Gastrocnemius medialis (tissue), 4 donors: ENCODE measurements around the gene THSD7A. TPM values are rescaled to one million over a fixed set of nuclear protein-coding genes. Genes with fewer than 3 reads are reported as not detected.

ENCODE experiments used
- ATAC-seq, 2 donors: fragments of 150-250 bp; one replicate each; pipeline ENCODE4 v1.9.1; 2016
- DNase-seq, 2 donors: peaks; one replicate each; pipeline ENCODE4 v3.0.0-alpha.2; 2019
- H3K27ac ChIP-seq, 4 donors: fragments of 200-600 bp; sonication (generic); 1 replicate in 1 of 4; 2 replicates in 3 of 4; pipeline ENCODE4 v1.5.1; 2016 to 2018; ENCODE audit warnings: mild to moderate bottlenecking in 2 of 4, moderate library complexity in 1 of 4
- H3K27me3 ChIP-seq, 3 donors: fragments of 200-600 bp; sonication (generic) in 2 of 3; 1 replicate in 1 of 3; 2 replicates in 2 of 3; pipeline versions ENCODE4 v1.5.1 to v1.6.0; 2016 to 2019; ENCODE audit warnings: mild to moderate bottlenecking in 1 of 3, moderate library complexity in 1 of 3
- H3K36me3 ChIP-seq, 2 donors: fragments of 200-600 bp; sonication (generic) in 1 of 2; one replicate each; pipeline ENCODE4 v1.5.1; 2017 to 2018
- H3K4me1 ChIP-seq, 2 donors: fragments of 200-600 bp; sonication (generic) in 1 of 2; one replicate each; pipeline ENCODE4 v1.5.1; 2016 to 2017; ENCODE audit warnings: mild to moderate bottlenecking in 2 of 2
- H3K4me3 ChIP-seq, 4 donors: fragments of 200-600 bp; sonication (generic) in 3 of 4; 1 replicate in 1 of 4; 2 replicates in 3 of 4; pipeline ENCODE4 v1.5.1; 2016 to 2019; ENCODE audit warnings: mild to moderate bottlenecking in 2 of 4
- H3K9me3 ChIP-seq, 3 donors: fragments of 200-600 bp; sonication (generic) in 2 of 3; 1 replicate in 1 of 3; 2 replicates in 2 of 3; pipeline ENCODE4 v1.5.1; 2016 to 2019
- CTCF ChIP-seq, 5 experiments: fragments of 450-650 bp in 3 of 5; fragments of 200-600 bp in 2 of 5; sonication (generic) in 2 of 5; IDR thresholded peaks in 4 of 5; conservative IDR thresholded peaks in 1 of 5; 1 replicate in 4 of 5; 2 replicates in 1 of 5; pipeline ENCODE4 v1.5.1; 2016 to 2019; ENCODE audit warnings: antibody characterized with exemption in 5 of 5, mild to moderate bottlenecking in 3 of 5, moderate library complexity in 3 of 5
- POLR2A ChIP-seq, 2 donors: fragments of 450-650 bp; IDR thresholded peaks; one replicate each; pipeline ENCODE4 v1.6.1; 2017; ENCODE audit warnings: antibody characterized with exemption in 2 of 2, mild to moderate bottlenecking in 2 of 2, moderate library complexity in 2 of 2
- in situ Hi-C, 4 donors: fragments of 200-750 bp; cut with MboI; loops; one replicate each; pipeline versions ENCODE4 v1.15.0 to v1.8.0; 2017; ENCODE audit warnings: low sequenced_read_pairs in 4 of 4
- intact Hi-C: fragments of 100-400 bp; cut with DNase I; formaldehyde crosslinking; loops from one replicate; pipeline ENCODE4 v1.15.1; 2023; ENCODE audit warnings: low total_unique reads
- total RNA-seq, 4 donors: library from RNA; depleted of rRNA; stranded (reverse); fragments of >200 nt; gene quantifications; one replicate each; pipeline versions ENCODE4 v1.1.0 to v1.2.3, GENCODE V29; 2016

Gene THSD7A
- total RNA-seq, 4 donors from 2014 or later, result 0.36 to 0.78 (median 0.66) TPM

DNA sequence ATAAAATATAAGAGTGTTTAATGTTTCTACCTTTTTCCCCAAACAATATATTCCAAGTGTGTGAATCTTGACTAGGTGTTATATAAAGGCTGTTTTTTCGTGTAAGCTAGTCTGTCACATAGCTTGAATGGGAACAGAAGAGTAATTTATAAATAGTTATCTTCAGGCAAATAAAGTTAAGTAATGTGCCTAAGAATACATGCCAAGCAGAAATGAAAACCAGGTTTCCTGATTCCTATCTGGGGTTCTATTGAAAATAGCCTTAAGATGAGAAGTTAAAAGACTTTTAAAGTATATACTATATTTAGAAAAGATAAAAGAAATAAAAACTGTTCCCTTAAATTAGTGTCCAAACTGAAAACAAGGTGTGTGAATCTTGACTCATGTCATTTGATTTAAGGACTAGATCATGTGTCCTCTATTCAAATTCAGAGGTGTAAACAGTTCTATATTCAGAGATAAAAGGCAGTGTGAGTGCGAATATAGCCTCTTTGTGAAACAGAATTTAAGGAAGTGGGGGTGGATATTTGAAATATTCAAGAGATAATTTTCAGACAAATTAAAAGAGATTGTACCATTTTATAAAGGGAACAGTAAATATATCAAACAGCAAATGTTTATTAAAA is 247.5 kb downstream of the THSD7A start:
- TF ChIP-seq POLR2A (IDR thresholded peaks at IDR 0.05) (no peak), CTCF (IDR thresholded peaks at IDR 0.05 in 4 of 5, conservative IDR thresholded peaks at IDR 0.05 in 1 of 5) (no peak)
- H3K4me3 ChIP-seq, result no peak overlapping the region
- DNase-seq (no peak), ATAC-seq (no peak)
- intact Hi-C loops (no loop called here), in situ Hi-C loops (no loop called here)
- no peak overlapping the region for H3K27ac ChIP-seq
- no peaks in the 10 kb centered on the region for H3K4me1 ChIP-seq
- H3K9me3 ChIP-seq, result no peaks in the 10 kb centered on the region
- no peaks in the 10 kb centered on the region for H3K36me3 ChIP-seq
- no peaks in the 10 kb centered on the region for H3K27me3 ChIP-seq

DNA sequence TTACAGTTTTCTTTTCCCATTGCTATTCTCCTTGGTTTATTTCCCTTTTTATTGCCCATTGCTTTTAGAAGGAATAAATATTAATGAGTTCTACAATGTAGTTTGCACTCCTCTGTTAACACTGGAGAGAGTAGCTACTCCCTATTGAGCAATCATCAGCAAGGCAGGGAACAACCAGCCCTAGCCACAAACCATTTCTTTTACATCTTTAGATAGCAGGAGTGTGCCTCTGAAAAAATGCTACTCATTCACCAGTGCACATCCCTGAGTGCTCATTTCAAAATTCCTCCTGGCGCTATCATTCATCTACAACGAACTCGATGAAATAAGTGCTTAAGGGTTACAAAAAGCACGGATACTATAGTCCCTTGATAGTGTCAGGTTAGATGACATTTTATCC is 252.9 kb downstream of the THSD7A start:
- in situ Hi-C loops, result no loop called here
- DNase-seq (no peak), ATAC-seq (no peak)
- Histone ChIP-seq H3K36me3 (no peaks in the 10 kb centered on the region), H3K27ac (no peak overlapping the region), H3K4me1 (no peaks in the 10 kb centered on the region), H3K9me3 (no peaks in the 10 kb centered on the region), H3K4me3 (no peak overlapping the region), H3K27me3 (no peaks in the 10 kb centered on the region)
- TF ChIP-seq CTCF (IDR thresholded peaks at IDR 0.05 in 4 of 5, conservative IDR thresholded peaks at IDR 0.05 in 1 of 5) (no peak), POLR2A (IDR thresholded peaks at IDR 0.05) (no peak)
- intact Hi-C loops, result no loop called here

DNA sequence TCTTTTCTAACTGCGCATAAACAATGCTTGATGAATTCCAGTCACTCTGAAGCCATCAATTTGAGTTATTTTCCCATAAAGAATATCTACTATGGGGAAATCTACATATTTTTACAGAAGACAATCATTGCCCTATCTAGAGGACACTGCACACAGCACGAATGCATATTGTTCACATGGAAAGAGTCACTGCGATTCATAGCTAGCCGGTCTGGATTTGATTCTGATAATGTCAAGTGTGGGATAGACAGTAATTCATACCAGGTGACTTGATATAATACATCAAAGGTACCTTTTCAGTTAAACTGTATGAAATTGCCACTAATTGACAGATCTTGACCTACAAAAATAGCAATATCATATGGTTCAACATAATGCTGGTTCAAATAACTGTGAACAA is 255.7 kb downstream of the THSD7A start:
- Histone ChIP-seq H3K36me3 (no peaks in the 10 kb centered on the region), H3K9me3 (no peaks in the 10 kb centered on the region), H3K4me1 (no peaks in the 10 kb centered on the region), H3K27ac (no peak overlapping the region), H3K4me3 (no peak overlapping the region), H3K27me3 (no peaks in the 10 kb centered on the region)
- DNase-seq (no peak), ATAC-seq (no peak)
- no peak for TF ChIP-seq POLR2A (IDR thresholded peaks at IDR 0.05)
- TF ChIP-seq CTCF (IDR thresholded peaks at IDR 0.05 in 4 of 5, conservative IDR thresholded peaks at IDR 0.05 in 1 of 5), result no peak
- intact Hi-C loops (no loop called here), in situ Hi-C loops (no loop called here)

GRCh38 chr7:11573128-11573750 is 258.8 kb downstream of the THSD7A start:
- Histone ChIP-seq H3K27me3 (no peaks in the 10 kb centered on the region), H3K27ac (no peak overlapping the region), H3K9me3 (no peaks in the 10 kb centered on the region), H3K4me1 (no peaks in the 10 kb centered on the region), H3K4me3 (no peak overlapping the region), H3K36me3 (no peaks in the 10 kb centered on the region)
- intact Hi-C loops (no loop called here), in situ Hi-C loops (no loop called here)
- TF ChIP-seq POLR2A (IDR thresholded peaks at IDR 0.05), result no peak
- TF ChIP-seq CTCF (IDR thresholded peaks at IDR 0.05 in 4 of 5, conservative IDR thresholded peaks at IDR 0.05 in 1 of 5), result no peak
- no peak for DNase-seq
- no peak for ATAC-seq
